DOHH2 (cell line): ENCODE measurements around the gene KRT15.

Experiments
- H3F3A ChIP-seq: fragments of 200-600 bp; sonication (generic), shearing (Covaris generic); 2 replicates; pipeline ENCODE4 v1.6.0; 2016; ENCODE audit warnings: antibody characterized with exemption, mild to moderate bottlenecking; ENCODE audit not compliant: control insufficient read depth, insufficient read depth
- H3K27ac ChIP-seq: fragments of 200-600 bp; sonication (generic); 2 replicates; pipeline ENCODE4 v1.5.1; 2014; ENCODE audit warnings: low read depth, mild to moderate bottlenecking, low read length, moderate library complexity
- H3K27me3 ChIP-seq: fragments of 200-600 bp; sonication (generic); 2 replicates; pipeline ENCODE4 v1.6.1; 2014; ENCODE audit warnings: mild to moderate bottlenecking, low read length, mixed read lengths; ENCODE audit not compliant: control insufficient read depth
- H3K36me3 ChIP-seq: fragments of 200-600 bp; sonication (generic); 2 replicates; pipeline ENCODE4 v1.6.1; 2014; ENCODE audit warnings: mild to moderate bottlenecking, low read length, moderate library complexity, mixed read lengths; ENCODE audit not compliant: control insufficient read depth
- H3K4me1 ChIP-seq: fragments of 200-600 bp; sonication (generic); 2 replicates; pipeline ENCODE4 v1.6.1; 2014; ENCODE audit warnings: mild to moderate bottlenecking, low read length, mixed read lengths; ENCODE audit not compliant: control insufficient read depth
- H3K4me2 ChIP-seq: fragments of 200-600 bp; sonication (generic); 2 replicates; pipeline ENCODE4 v1.6.0; 2014; ENCODE audit warnings: mild to moderate bottlenecking, low read length, moderate library complexity
- H3K4me3 ChIP-seq: fragments of 200-600 bp; sonication (generic); 2 replicates; pipeline ENCODE4 v1.5.1; 2014; ENCODE audit warnings: mild to moderate bottlenecking, low read length, mixed read lengths
- H3K79me2 ChIP-seq: fragments of 200-600 bp; sonication (generic); 2 replicates; pipeline ENCODE4 v1.6.1; 2014; ENCODE audit warnings: mild to moderate bottlenecking, low read length, mixed read lengths; ENCODE audit not compliant: control insufficient read depth
- H3K9me2 ChIP-seq: fragments of 200-600 bp; sonication (generic); replicated peaks from 2 replicates; pipeline ENCODE4 v1.6.1; 2014; ENCODE audit warnings: mild to moderate bottlenecking, low read length, mixed read lengths; ENCODE audit not compliant: control insufficient read depth
- H3K9me3 ChIP-seq: fragments of 200-600 bp; sonication (generic); 2 replicates; pipeline ENCODE4 v1.6.1; 2014; ENCODE audit warnings: antibody characterized with exemption, low read length, mixed read lengths; ENCODE audit not compliant: control insufficient read depth, insufficient read depth
- H4K20me1 ChIP-seq: fragments of 200-600 bp; sonication (generic); 2 replicates; pipeline ENCODE4 v1.6.0; 2014; ENCODE audit warnings: low read depth, mild to moderate bottlenecking, antibody characterized with exemption, low read length, moderate library complexity; ENCODE audit not compliant: control insufficient read depth, insufficient read depth
- EZH2phosphoT487 ChIP-seq: fragments of 200-600 bp; sonication (generic); IDR thresholded peaks from 2 replicates; pipeline ENCODE4 v1.6.1; 2017; ENCODE audit warnings: borderline replicate concordance, mild to moderate bottlenecking, antibody characterized with exemption, low read length, moderate library complexity, mixed read lengths
- TF ChIP-seq, protein P1 (sequence below): fragments of 200-600 bp; sonication (generic); IDR thresholded peaks from one replicate; pipeline ENCODE4 v1.5.1; 2014; ENCODE audit warnings: antibody characterized with exemption, mild to moderate bottlenecking, low read depth, low read length; ENCODE audit not compliant: poor library complexity, severe bottlenecking

Gene KRT15

DNA sequence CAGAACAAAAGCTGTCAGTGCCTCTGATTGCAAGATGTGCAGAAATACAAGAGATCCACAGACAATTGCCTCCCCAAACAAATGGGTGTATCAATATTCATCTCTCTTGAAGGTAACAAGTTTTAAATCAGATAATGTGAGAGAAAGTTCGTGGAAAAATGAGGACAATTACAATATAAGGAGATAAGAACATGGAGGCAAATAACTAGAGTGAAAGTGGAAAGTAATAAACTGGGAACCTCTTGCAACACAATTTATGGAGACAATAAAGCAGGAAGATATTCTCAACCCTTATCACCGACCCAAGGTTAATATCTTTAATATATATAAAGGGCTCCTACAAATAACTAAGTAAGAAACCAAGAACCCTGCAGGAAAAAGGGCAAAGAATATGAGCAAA, 23.7 kb upstream of the KRT15 start:
- H3K27ac ChIP-seq = no peak overlapping the region
- TF ChIP-seq EZH2phosphoT487 = no peak
- TF ChIP-seq, protein P1, sequence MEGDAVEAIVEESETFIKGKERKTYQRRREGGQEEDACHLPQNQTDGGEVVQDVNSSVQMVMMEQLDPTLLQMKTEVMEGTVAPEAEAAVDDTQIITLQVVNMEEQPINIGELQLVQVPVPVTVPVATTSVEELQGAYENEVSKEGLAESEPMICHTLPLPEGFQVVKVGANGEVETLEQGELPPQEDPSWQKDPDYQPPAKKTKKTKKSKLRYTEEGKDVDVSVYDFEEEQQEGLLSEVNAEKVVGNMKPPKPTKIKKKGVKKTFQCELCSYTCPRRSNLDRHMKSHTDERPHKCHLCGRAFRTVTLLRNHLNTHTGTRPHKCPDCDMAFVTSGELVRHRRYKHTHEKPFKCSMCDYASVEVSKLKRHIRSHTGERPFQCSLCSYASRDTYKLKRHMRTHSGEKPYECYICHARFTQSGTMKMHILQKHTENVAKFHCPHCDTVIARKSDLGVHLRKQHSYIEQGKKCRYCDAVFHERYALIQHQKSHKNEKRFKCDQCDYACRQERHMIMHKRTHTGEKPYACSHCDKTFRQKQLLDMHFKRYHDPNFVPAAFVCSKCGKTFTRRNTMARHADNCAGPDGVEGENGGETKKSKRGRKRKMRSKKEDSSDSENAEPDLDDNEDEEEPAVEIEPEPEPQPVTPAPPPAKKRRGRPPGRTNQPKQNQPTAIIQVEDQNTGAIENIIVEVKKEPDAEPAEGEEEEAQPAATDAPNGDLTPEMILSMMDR = no peak

DNA sequence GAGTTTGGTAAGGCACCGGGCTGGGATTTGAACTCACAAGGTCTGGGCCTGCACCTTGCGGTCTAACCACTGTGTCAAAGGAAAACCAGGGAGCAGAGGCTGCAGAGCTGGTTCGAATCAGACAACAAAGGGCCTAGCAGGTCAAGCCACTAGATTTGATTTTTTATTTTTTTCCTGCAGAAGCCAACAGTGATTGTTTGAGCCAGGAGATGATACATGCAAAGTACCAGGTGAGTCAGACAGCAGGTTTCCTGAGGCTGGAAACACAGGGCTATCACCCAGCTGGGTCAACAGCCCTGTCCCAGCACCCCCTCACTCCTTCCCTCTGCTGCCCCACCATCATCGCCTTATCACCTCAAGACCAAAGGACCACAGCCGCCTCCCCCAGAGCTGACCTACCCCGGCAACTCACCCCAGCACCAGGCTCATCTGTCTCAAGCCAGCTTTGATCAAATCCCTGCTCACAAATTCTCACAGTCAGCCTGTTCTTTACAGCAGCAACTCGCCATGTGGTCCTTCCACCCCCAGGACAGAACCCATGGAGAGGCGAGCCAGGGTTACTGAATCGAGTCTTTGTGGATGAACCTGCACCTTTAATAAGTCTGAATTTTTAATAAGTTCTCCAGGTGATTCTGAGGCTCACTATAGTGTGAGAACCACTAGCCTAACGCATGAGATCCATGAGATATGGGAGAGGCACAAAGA, 22.4 kb upstream of the KRT15 start:
- Histone ChIP-seq H3K36me3 (no peaks in the 10 kb centered on the region), H4K20me1 (no peaks in the 10 kb centered on the region), H3K4me3 (no peak overlapping the region), H3K4me2 (no peak overlapping the region), H3F3A (no peaks in the 10 kb centered on the region), H3K9me3 (no peaks in the 10 kb centered on the region), H3K27me3 (no peaks in the 10 kb centered on the region; the same call in 1 of the 2 replicates), H3K9me2 (no peaks in the 10 kb centered on the region), H3K4me1 (no peaks in the 10 kb centered on the region), H3K27ac (no peak overlapping the region), H3K79me2 (no peaks in the 10 kb centered on the region)
- TF ChIP-seq EZH2phosphoT487 = no peak
- TF ChIP-seq, protein P1 = no peak

More for the DNA sequence above, 23.7 kb upstream of the KRT15 start:
- no peaks in the 10 kb centered on the region for H3K36me3 ChIP-seq
- no peaks in the 10 kb centered on the region for H3K79me2 ChIP-seq
- H3K4me3 ChIP-seq = no peak overlapping the region
- no peak overlapping the region for H3K4me2 ChIP-seq
- H3K9me2 ChIP-seq = no peaks in the 10 kb centered on the region
- H4K20me1 ChIP-seq = no peaks in the 10 kb centered on the region
- H3F3A ChIP-seq = no peaks in the 10 kb centered on the region
- H3K27me3 ChIP-seq = no peaks in the 10 kb centered on the region; the same call in 1 of the 2 replicates
- no peaks in the 10 kb centered on the region for H3K4me1 ChIP-seq
- H3K9me3 ChIP-seq = no peaks in the 10 kb centered on the region

DNA sequence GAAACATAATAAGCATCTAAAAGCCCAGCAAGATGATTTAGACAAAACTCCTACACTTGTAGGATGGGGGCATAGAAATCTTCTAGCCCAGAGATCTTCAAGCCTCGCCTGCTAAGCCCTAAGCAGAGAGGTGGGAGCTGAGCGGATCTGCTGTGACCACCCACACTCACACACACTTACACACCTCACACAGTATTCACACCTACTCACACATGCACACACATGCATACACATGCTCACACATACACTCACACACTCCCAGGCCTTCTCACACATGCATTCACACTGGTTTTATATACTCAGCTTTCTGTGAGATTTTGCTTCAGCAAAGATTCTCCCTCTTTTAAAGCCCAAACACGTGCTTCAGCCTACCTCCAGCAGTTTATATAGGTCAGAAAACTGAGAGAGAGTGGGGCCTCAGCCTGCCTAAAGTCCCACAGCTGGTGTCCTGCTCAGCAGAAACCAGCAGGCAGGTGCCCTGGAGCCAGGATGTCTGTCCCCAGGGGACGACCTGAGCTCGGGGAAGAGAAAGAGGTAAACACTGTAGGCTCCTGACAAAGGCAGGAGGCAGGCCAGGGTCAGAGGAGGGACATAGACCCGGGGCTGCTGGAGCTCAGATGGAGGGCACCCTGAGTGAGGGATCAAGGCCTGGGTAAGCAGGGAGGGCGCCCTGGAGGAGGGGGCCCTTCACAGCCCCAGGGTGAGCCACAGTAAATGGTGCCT, 21.4 kb upstream of the KRT15 start:
- Histone ChIP-seq H4K20me1 (no peaks in the 10 kb centered on the region), H3K27ac (no peak overlapping the region), H3K4me1 (no peaks in the 10 kb centered on the region), H3K36me3 (no peaks in the 10 kb centered on the region), H3K9me3 (no peaks in the 10 kb centered on the region), H3K79me2 (no peaks in the 10 kb centered on the region), H3F3A (no peaks in the 10 kb centered on the region), H3K27me3 (no peaks in the 10 kb centered on the region; the same call in 1 of the 2 replicates), H3K9me2 (no peaks in the 10 kb centered on the region), H3K4me2 (no peak overlapping the region), H3K4me3 (no peak overlapping the region)
- TF ChIP-seq, protein P1 = no peak
- TF ChIP-seq EZH2phosphoT487 = no peak
